Stimulated activated naive CD8-positive, alpha-beta T cell treated with anti-CD3 and anti-CD28 coated beads, Interleukin-15, Interleukin-2, amounts not matched to agents 100 ng/mL and 50 ng/mL, for 24 hours (primary cell): ENCODE results near the gene KIAA1755.

Experiments
- H3K27ac Mint-ChIP-seq: one replicate; pipeline ENCODE4 v1.8.0; 2021; ENCODE audit warnings: mild to moderate bottlenecking, mixed read lengths
- H3K27me3 Mint-ChIP-seq: one replicate; pipeline ENCODE4 v1.8.0; 2021; ENCODE audit warnings: mixed read lengths
- H3K36me3 Mint-ChIP-seq: one replicate; pipeline ENCODE4 v1.8.0; 2021; ENCODE audit warnings: low read depth, mixed read lengths
- H3K4me1 Mint-ChIP-seq: one replicate; pipeline ENCODE4 v1.8.0; 2021; ENCODE audit warnings: low read depth, mixed read lengths
- H3K4me3 Mint-ChIP-seq: one replicate; pipeline ENCODE4 v1.8.0; 2021; ENCODE audit warnings: mild to moderate bottlenecking, mixed read lengths
- H3K9me3 Mint-ChIP-seq: one replicate; pipeline ENCODE4 v1.8.0; 2021; ENCODE audit warnings: mixed read lengths

KIAA1755 gene, protein sequence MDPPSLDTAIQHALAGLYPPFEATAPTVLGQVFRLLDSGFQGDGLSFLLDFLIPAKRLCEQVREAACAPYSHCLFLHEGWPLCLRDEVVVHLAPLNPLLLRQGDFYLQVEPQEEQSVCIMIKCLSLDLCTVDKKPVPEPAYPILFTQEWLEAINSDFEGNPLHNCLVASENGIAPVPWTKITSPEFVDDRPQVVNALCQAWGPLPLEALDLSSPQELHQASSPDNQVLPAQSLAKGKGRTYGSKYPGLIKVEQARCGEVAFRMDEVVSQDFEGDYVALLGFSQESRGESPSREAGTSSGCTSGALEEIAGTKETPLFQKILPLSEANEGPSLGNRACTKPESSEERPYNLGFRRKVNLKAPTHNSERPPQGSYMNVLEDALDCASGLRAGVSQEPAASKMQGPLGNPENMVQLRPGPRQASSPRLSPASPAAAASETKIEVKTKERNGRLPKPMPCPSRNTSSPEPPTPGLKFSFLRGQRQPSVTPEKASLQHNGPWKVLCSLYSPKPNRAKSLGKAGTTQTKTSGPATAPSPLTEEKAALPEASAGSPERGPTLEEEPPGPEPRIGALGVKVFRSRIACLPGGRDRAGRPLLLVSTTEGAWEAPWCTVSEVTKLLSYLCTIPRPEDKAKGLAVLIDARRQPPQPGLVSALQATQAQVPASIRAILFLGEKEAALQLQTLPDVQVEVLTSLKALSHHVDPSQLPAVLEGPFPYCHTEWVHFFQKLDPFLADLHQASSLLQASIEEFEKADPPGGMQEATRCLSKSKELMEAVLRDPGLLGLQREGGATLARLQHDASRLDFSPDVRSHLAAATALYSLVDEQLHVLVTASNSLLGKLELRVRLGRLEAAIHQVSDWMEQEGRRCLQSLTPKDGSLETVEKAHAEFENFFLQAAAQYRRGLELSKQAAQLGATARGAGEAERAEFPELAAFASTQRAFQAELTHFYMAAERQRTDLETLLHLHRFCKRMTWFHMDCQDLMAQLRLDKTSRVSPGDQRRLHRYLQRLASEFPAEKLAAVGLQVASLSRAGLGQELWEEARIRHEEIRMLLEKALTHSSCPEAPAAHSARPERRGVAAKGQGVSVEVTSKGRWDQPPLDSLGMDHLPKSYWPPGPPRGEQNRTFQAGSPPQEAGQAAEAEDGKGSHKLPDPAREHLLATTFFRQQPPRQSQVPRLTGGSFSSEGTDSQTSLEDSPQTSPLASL

GRCh38 chr20:38260378-38261053 lies at the start of gene KIAA1755:
Gene KIAA1755, minus strand, starts transcription at chr20:38260735. Its CDS starts 235 bp downstream, at chr20:38260500.
- Mint-ChIP-seq H3K27ac (no peak within 1 kb of the TSS), H3K4me3 (no peak within 1 kb of the TSS), H3K27me3 (peaks cover 61% of the 10 kb centered on the region), H3K36me3 (no peaks in the 10 kb centered on the region), H3K9me3 (no peaks in the 10 kb centered on the region), H3K4me1 (peaks cover 5% of the 10 kb centered on the region)

DNA sequence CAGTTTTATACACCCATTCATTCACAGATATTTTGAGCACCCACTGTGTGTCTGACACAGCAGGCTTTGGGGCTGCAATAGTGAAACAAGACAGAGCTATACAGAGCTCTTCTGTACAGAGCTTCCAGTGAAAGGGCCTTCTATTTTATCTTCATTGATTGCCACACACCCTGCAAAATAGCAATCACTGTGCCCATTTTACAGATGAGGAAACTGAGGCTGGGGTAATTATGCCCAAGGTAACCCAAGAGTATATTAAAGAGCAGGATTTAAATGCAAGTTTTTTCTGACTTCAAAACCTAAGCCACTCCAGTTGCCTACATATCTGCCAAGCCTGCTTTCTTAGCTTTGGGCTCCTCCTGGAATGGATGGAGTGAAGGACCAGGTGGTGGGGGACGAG lies 47.9 kb upstream of the KIAA1755 start:
- Mint-ChIP-seq H3K4me3 (no peak overlapping the region), H3K9me3 (no peaks in the 10 kb centered on the region), H3K36me3 (no peaks in the 10 kb centered on the region), H3K4me1 (peaks cover 15% of the 10 kb centered on the region), H3K27me3 (peaks cover 58% of the 10 kb centered on the region), H3K27ac (no peak overlapping the region)

DNA sequence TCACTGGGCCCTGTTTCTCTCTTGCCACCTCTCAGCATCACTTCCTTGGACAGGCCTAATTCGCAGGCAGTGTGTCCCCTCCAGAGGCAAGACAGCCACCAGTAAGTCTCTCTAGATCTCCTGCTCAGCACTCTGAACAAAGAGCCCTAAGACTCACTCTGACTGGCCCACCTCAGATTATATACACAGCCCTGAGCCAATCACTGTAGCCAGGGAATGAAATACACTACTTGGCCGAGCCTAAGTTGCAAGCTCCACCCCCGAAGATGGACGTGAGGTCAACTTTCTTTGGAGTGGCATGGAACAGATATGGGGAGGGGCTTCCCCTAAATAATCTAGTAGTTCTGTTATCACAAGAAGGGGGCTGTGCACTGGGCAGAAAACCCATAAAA lies 47.5 kb upstream of the KIAA1755 start:
- H3K27me3 Mint-ChIP-seq, result peaks cover 62% of the 10 kb centered on the region
- H3K4me1 Mint-ChIP-seq, result peaks cover 19% of the 10 kb centered on the region

DNA sequence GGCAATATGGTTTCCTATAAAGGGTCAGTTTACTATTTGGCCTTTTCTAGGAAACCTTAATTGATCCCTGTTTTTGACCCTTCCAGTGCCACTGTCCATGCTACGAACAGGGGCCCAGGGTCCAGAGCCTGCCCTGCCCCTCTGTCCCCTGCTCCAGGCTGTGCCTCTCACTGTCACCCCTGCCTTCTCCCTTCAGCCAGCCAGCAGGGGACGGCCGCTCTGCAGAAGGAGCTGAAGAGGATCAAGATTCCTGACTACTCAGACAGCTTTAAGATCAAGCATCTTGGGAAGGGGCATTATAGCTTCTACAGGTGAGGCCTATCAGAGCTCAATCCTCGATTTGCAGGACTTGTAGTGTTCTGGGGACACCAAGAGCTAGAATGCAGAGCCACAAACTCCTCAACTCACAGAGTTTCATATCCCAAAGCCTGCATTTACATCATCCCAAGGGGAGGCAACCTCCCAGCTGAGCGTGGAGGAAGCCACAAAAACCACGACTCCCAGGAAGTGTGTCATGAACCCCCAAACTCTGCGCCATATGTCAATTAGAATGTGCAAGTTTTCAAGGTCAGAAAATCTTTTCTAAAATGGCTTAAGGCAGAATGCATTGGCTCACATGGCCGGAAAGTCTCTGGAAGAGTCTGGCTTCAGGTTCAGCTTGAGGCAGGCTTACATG lies 47.0 kb upstream of the KIAA1755 start:
- peaks cover 22% of the 10 kb centered on the region for H3K4me1 Mint-ChIP-seq
- H3K9me3 Mint-ChIP-seq, result no peaks in the 10 kb centered on the region
- H3K27me3 Mint-ChIP-seq, result peaks cover 65% of the 10 kb centered on the region
- H3K27ac Mint-ChIP-seq, result no peak overlapping the region
- no peak overlapping the region for H3K4me3 Mint-ChIP-seq
- H3K36me3 Mint-ChIP-seq, result no peaks in the 10 kb centered on the region

More for the DNA sequence above, 47.5 kb upstream of the KIAA1755 start:
- Mint-ChIP-seq H3K27ac (no peak overlapping the region), H3K9me3 (no peaks in the 10 kb centered on the region), H3K36me3 (no peaks in the 10 kb centered on the region), H3K4me3 (no peak overlapping the region)

- peaks cover 67% of the 10 kb centered on the region for H3K27me3 Mint-ChIP-seq
- no peak overlapping the region for H3K4me3 Mint-ChIP-seq
- H3K36me3 Mint-ChIP-seq, result no peaks in the 10 kb centered on the region
- no peaks in the 10 kb centered on the region for H3K9me3 Mint-ChIP-seq
- H3K4me1 Mint-ChIP-seq, result peaks cover 22% of the 10 kb centered on the region
- no peak overlapping the region for H3K27ac Mint-ChIP-seq
Measured at GRCh38 chr20:38306379-38306778, 45.8 kb upstream of the KIAA1755 start.

DNA sequence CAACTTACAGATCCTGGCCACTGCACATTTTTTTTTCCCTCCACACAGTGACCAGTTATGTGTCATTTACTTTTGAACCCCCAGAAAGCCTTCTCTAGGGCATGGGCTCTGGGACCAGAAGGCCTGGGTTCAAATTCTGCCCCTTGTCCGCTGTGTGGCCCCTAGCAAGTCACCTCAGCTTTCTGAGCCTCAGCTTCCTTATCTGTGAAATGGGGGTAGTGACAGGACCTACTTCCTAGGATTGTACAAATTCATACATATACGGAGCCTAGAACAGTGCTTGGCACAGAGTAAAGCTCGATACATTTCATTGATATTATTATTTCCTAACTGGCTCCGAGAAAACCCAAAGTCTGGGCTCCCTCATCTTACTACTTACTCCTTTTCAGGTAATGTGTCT lies 45.0 kb upstream of the KIAA1755 start:
- Mint-ChIP-seq H3K36me3 (no peaks in the 10 kb centered on the region), H3K4me3 (no peak overlapping the region), H3K4me1 (peaks cover 22% of the 10 kb centered on the region), H3K9me3 (no peaks in the 10 kb centered on the region), H3K27me3 (peaks cover 67% of the 10 kb centered on the region), H3K27ac (no peak overlapping the region)

- Mint-ChIP-seq H3K4me3 (no peak overlapping the region), H3K4me1 (peaks cover 22% of the 10 kb centered on the region), H3K27ac (no peak overlapping the region), H3K36me3 (no peaks in the 10 kb centered on the region), H3K27me3 (peaks cover 65% of the 10 kb centered on the region), H3K9me3 (no peaks in the 10 kb centered on the region)
Measured at GRCh38 chr20:38304845-38305447, 44.4 kb upstream of the KIAA1755 start.

DNA sequence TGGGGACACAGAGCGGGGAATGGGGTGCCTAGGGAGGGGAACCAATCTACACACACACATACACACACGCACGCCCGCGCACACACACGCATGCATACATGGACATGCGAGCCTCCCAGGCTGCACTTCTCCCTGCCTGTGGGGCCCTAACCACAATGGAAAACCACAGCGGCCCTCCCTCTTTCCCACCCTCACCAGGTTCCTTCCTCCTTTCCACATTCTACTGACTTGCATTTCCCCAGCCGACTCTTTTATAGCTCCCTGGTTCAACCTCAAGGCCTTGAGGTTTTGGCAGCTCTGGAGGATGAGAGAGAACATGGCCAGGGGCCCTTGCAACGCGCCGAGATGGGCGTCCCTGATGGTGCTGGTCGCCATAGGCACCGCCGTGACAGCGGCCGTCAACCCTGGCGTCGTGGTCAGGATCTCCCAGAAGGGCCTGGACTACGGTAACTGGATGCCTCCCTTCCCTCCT lies 43.4 kb upstream of the KIAA1755 start, which contains the start of gene BPI:
BPI (plus strand) TSS at position 249 of the 472 bp plus-strand sequence; CDS start at position 317, 68 bp downstream.
- Mint-ChIP-seq H3K27me3 (peaks cover 65% of the 10 kb centered on the region), H3K27ac (no peak within 1 kb of the TSS), H3K4me1 (peaks cover 22% of the 10 kb centered on the region), H3K9me3 (no peaks in the 10 kb centered on the region), H3K4me3 (peak within 1 kb of the TSS; percentile 18), H3K36me3 (no peaks in the 10 kb centered on the region)

DNA sequence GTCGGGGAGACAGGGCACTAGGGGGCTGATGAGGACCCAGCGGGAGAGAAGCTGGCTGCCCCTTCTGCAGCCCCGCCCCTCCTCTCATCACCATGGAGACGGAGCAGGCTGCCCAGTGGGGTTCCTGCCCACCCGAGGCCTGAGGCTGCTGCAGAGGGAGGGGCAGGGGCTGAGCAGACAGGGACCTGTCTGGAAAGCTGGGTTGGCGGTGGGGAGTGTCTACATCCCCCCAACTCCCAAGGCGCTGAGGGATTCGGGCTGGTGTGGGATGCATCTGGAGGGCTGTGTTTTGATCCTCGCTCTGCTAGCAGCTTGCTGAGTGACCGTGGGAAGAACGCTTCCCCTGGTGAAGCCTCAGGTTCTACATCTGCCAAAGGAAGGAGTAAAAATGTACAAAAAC lies 42.3 kb upstream of the KIAA1755 start:
- Mint-ChIP-seq H3K36me3 (no peaks in the 10 kb centered on the region), H3K27me3 (peaks cover 61% of the 10 kb centered on the region), H3K4me1 (peaks cover 22% of the 10 kb centered on the region), H3K9me3 (no peaks in the 10 kb centered on the region), H3K4me3 (no peak overlapping the region), H3K27ac (no peak overlapping the region)

GRCh38 chr20:38301309-38301708 lies 40.8 kb upstream of the KIAA1755 start:
- H3K27me3 Mint-ChIP-seq, result peaks cover 50% of the 10 kb centered on the region
- H3K27ac Mint-ChIP-seq, result no peak overlapping the region
- peaks cover 22% of the 10 kb centered on the region for H3K4me1 Mint-ChIP-seq
- H3K9me3 Mint-ChIP-seq, result no peaks in the 10 kb centered on the region
- no peak overlapping the region for H3K4me3 Mint-ChIP-seq
- H3K36me3 Mint-ChIP-seq, result no peaks in the 10 kb centered on the region

- Mint-ChIP-seq H3K27ac (no peak overlapping the region), H3K4me3 (no peak overlapping the region), H3K9me3 (no peaks in the 10 kb centered on the region), H3K36me3 (no peaks in the 10 kb centered on the region), H3K27me3 (peaks cover 50% of the 10 kb centered on the region), H3K4me1 (peaks cover 22% of the 10 kb centered on the region)
Measured at GRCh38 chr20:38300438-38300837, 39.9 kb upstream of the KIAA1755 start.

DNA sequence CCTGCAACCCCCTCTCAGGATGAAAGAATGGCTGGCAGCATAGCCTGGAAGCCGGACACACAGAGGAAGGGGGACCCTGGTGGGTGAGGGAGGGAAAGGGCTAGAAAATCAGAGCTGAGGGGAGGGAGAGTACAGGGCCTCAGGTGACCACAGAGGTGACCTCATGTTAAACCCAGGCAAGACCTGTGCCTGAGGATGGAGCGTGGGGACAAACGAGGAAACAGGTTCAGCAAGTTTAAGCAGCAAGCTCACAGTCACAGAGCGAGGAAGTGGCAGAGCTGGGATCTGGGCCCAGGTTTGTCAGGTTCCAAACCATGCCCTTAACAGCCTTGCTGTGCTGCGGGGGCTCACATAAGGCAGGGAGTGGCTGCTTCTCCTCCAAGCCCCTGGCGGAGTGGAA lies 39.4 kb upstream of the KIAA1755 start:
- Mint-ChIP-seq H3K27me3 (peaks cover 51% of the 10 kb centered on the region), H3K36me3 (no peaks in the 10 kb centered on the region), H3K4me1 (peaks cover 21% of the 10 kb centered on the region), H3K9me3 (no peaks in the 10 kb centered on the region), H3K27ac (no peak overlapping the region), H3K4me3 (no peak overlapping the region)

GRCh38 chr20:38298768-38299288 lies 38.3 kb upstream of the KIAA1755 start:
- Mint-ChIP-seq H3K27me3 (peaks cover 40% of the 10 kb centered on the region), H3K36me3 (no peaks in the 10 kb centered on the region), H3K4me1 (peaks cover 10% of the 10 kb centered on the region), H3K4me3 (no peak overlapping the region), H3K27ac (no peak overlapping the region), H3K9me3 (no peaks in the 10 kb centered on the region)
